SK-N-SH (cell line): ENCODE results near the gene LINS1.

ENCODE experiments used
- CTCF ChIP-seq: fragments of 200-600 bp; sonication (generic); IDR thresholded peaks from 2 replicates; pipeline ENCODE4 v1.6.1; 2017; ENCODE audit warnings: antibody characterized with exemption, mild to moderate bottlenecking, moderate library complexity
- PBX3 ChIP-seq: IDR thresholded peaks from 2 replicates; pipeline ENCODE4; 2012

GRCh38 chr15:100598655-100599054 lies 3.3 kb downstream of the LINS1 start:
- TF ChIP-seq PBX3 (no peak), CTCF (no peak)
